Activated T-cell treated with anti-CD3 and anti-CD28 coated beads, Interleukin-2, amount 50 U/mL, for 72 hours (primary cell): ENCODE results near the gene SLC23A2. TPM values are rescaled to one million over a fixed set of nuclear protein-coding genes. Genes with fewer than 3 reads are reported as not detected.
A peak's percentile ranks its signal among the peaks of the same experiment; 100 is the strongest.
"Not testable (repeated sequence)": the region's sequence is repeated elsewhere in the genome, so short reads cannot be mapped to it uniquely, and the experiment has no call there.

Experiments
- ATAC-seq, 2 donors: fragments of 150-1000 bp; cut with Tn5 transposase; replicated peaks in 1 of 2; 2 replicates each; pipeline ENCODE4 v1.10.0; 2021; ENCODE audit warnings: moderate library complexity in 2 of 2, mild to moderate bottlenecking in 1 of 2
- DNase-seq, 2 donors: peaks; one replicate each; pipeline ENCODE4 v3.0.0; 2021 to 2022; ENCODE audit warnings: mixed read lengths in 1 of 2
- H3K27ac Mint-ChIP-seq: one replicate; pipeline ENCODE4 v1.8.0; 2022; ENCODE audit warnings: mild to moderate bottlenecking, moderate library complexity, mixed read lengths
- H3K27me3 Mint-ChIP-seq: one replicate; pipeline ENCODE4 v1.8.0; 2022; ENCODE audit warnings: low read depth, mixed read lengths
- H3K36me3 Mint-ChIP-seq, 2 donors: one replicate each; pipeline ENCODE4 v1.8.0; 2022; ENCODE audit warnings: mixed read lengths in 2 of 2, mild to moderate bottlenecking in 1 of 2; ENCODE audit not compliant: insufficient read depth in 2 of 2
- H3K4me1 Mint-ChIP-seq: one replicate; pipeline ENCODE4 v1.8.0; 2022; ENCODE audit warnings: low read depth, mixed read lengths
- H3K4me3 Mint-ChIP-seq, 2 donors: one replicate each; pipeline ENCODE4 v1.8.0; 2022; ENCODE audit warnings: mild to moderate bottlenecking in 2 of 2, mixed read lengths in 2 of 2, moderate library complexity in 2 of 2
- H3K9me3 Mint-ChIP-seq, 2 donors: one replicate each; pipeline ENCODE4 v1.8.0; 2022; ENCODE audit warnings: mixed read lengths in 2 of 2
- total RNA-seq, 2 donors: library from RNA; stranded (reverse); gene quantifications; one replicate each; pipeline ENCODE4 v1.2.3, GENCODE V29; 2022

The SLC23A2 gene
- total RNA-seq, 2 donors from 2014 or later: 21.4 to 22.2 TPM

DNA sequence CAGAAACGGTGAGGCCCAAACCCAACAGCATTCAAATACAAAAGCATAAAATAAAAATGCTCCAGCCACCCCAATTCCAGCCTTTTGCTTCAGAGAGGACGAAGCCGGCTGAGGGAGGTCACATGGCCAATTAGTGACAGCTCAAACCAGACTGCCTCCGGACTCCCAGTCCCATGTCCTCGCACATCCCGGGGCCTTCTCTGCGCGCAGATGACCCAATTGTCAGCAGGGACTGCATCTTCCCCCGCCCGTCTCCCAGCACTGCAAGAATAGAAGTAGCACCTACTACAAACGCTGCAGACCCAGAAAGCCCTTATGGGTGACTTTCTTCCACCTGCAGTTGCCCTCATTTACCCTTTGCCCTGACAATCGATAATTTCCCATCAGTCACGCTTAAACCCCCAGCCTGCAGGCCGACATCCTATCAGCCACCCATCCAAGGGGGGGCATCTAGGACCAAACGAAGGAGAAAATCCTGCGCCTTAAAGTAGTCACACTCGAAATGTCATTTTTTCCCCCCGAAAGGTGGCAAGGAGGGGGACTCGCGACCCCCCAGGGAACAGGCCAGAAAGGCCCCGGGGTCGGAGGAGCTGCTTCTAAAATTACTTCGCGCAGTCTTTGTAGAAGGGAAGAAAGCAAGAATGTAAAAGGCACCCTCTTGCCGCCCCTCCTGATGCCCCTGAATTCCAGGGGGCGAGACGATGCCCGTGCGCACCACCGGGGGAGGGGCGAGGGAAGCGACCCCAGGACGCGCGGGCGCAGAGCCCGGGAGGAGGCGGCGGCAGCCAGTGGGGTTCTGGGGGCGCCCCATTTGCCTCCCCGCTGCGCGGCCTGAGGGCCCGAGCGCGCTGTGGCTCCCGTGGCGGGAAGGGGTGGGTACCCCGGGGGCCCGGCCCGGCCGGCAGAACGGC is 792 bp downstream of the SLC23A2 start:
- Mint-ChIP-seq H3K27ac (peak overlapping the region; percentile 54), H3K4me1 (peaks cover 47% of the 10 kb centered on the region), H3K4me3 (peak overlapping the region; percentile 90 to 91), H3K27me3 (peaks cover 10% of the 10 kb centered on the region), H3K36me3 (peaks cover 0 to 2% of the 10 kb centered on the region in 2 donors), H3K9me3 (no peaks in the 10 kb centered on the region)
- peak; percentile 30 to 37 for DNase-seq
- peak; percentile 63 to 64 for ATAC-seq

- ATAC-seq (no peak), DNase-seq (no peak)
- Mint-ChIP-seq H3K4me3 (peak overlapping the region; percentile 90 to 91), H3K36me3 (peaks cover 0 to 2% of the 10 kb centered on the region in 2 donors), H3K27me3 (peaks cover 10% of the 10 kb centered on the region), H3K9me3 (no peaks in the 10 kb centered on the region), H3K27ac (no peak overlapping the region), H3K4me1 (peaks cover 52% of the 10 kb centered on the region)
Observed at GRCh38 chr20:4999788-5000187, 1.5 kb downstream of the SLC23A2 start.

GRCh38 chr20:4998160-4998651 is 3.1 kb downstream of the SLC23A2 start:
- no peak overlapping the region for H3K27ac Mint-ChIP-seq
- peaks cover 52% of the 10 kb centered on the region for H3K4me1 Mint-ChIP-seq
- no peaks in the 10 kb centered on the region for H3K9me3 Mint-ChIP-seq
- peaks cover 0 to 4% of the 10 kb centered on the region in 2 donors for H3K36me3 Mint-ChIP-seq
- H3K27me3 Mint-ChIP-seq: peaks cover 10% of the 10 kb centered on the region
- ATAC-seq (no peak), DNase-seq (no peak)
- H3K4me3 Mint-ChIP-seq: peak overlapping the region; percentile 1 to 9

- Mint-ChIP-seq H3K9me3 (no peaks in the 10 kb centered on the region), H3K4me1 (peaks cover 48% of the 10 kb centered on the region), H3K4me3 (no peak overlapping the region), H3K27me3 (peaks cover 6% of the 10 kb centered on the region), H3K27ac (no peak overlapping the region), H3K36me3 (peaks cover 0 to 4% of the 10 kb centered on the region in 2 donors)
- no peak for ATAC-seq
- no peak for DNase-seq
Observed at GRCh38 chr20:4997222-4997621, 4.1 kb downstream of the SLC23A2 start.

DNA sequence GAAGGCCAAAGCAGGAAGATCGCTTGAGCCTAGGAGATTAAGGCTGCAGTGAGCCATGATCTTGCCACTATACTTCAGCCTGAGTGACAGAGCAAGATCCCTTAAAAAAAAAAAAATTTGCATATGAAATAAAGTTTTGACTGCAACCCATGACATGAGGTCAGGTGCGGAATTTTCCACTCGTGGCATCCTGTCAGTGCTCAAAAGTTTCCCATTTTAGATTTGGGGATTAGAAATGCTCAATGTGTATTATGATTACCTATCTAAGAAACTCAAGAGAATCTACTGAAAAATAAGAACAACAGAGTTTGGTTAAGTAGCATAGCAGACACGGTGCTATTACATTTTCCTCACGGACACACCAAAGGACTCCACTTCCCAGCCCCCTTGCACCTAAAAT is 11.7 kb downstream of the SLC23A2 start:
- DNase-seq (no peak), ATAC-seq (no peak)
- Mint-ChIP-seq H3K9me3 (no peaks in the 10 kb centered on the region), H3K36me3 (peaks cover 0 to 3% of the 10 kb centered on the region in 2 donors), H3K27me3 (no peaks in the 10 kb centered on the region), H3K27ac (peak overlapping the region; percentile 19), H3K4me3 (peak overlapping the region in 1 of 2 donors; percentile 34), H3K4me1 (peaks cover 26% of the 10 kb centered on the region)

DNA sequence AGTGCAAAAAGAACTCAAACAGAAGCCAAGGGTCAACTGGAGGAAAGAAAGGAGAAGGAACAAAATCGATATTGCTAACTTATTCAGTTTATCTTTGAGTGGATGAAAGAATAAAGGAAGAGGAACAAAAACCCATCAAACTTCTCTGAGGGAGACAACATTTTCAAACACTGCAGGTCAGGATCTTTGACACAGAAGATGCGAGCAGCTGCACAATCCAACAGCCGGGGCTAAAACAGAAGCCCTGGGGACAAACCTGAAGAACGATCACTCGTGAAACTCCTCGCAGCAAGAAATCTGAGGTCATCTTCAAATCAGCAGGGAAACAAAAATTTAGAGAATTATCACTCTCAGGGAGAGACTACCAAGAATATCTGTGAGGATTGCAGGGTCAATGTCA is 14.2 kb downstream of the SLC23A2 start:
- ATAC-seq (no peak), DNase-seq (no peak)
- H3K36me3 Mint-ChIP-seq: no peaks in the 10 kb centered on the region
- no peaks in the 10 kb centered on the region for H3K9me3 Mint-ChIP-seq
- peaks cover 26% of the 10 kb centered on the region for H3K4me1 Mint-ChIP-seq
- no peak overlapping the region for H3K27ac Mint-ChIP-seq
- H3K4me3 Mint-ChIP-seq: no peak overlapping the region
- H3K27me3 Mint-ChIP-seq: no peaks in the 10 kb centered on the region

DNA sequence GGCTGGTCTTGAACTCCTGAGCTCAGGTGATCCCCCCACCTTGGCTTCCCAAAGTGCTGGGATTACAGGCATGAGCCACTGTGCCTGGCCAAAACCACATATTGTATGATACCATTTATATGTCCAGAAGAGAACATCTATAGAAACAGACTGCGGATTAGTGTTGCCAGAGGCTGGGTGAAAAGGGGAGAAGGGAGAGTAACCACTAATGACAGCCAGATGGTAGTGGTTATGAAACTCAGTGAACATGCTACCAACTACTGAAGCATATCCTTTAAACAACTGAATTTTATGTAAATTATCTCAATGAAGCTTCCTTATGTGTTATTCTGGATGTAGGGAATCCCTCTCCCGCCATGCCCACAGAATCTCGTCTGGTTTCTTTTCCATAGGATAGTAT is 15.7 kb downstream of the SLC23A2 start:
- Mint-ChIP-seq H3K4me1 (peaks cover 31% of the 10 kb centered on the region), H3K27me3 (no peaks in the 10 kb centered on the region), H3K4me3 (no peak overlapping the region), H3K36me3 (peaks cover 0 to 2% of the 10 kb centered on the region in 2 donors), H3K9me3 (no peaks in the 10 kb centered on the region), H3K27ac (no peak overlapping the region)
- no peak for ATAC-seq
- DNase-seq: no peak

- Mint-ChIP-seq H3K4me1 (peaks cover 15% of the 10 kb centered on the region), H3K27ac (no peak overlapping the region), H3K36me3 (peaks cover 0 to 2% of the 10 kb centered on the region in 2 donors), H3K27me3 (no peaks in the 10 kb centered on the region), H3K4me3 (no peak overlapping the region), H3K9me3 (no peaks in the 10 kb centered on the region)
- no peak for DNase-seq
- ATAC-seq: no peak
Observed at GRCh38 chr20:4982281-4982680, 19.0 kb downstream of the SLC23A2 start.

- H3K9me3 Mint-ChIP-seq: no peaks in the 10 kb centered on the region
- H3K4me3 Mint-ChIP-seq: no peak overlapping the region
- ATAC-seq: no peak
- DNase-seq: no peak
- peaks cover 18% of the 10 kb centered on the region for H3K4me1 Mint-ChIP-seq
- no peaks in the 10 kb centered on the region for H3K27me3 Mint-ChIP-seq
- H3K27ac Mint-ChIP-seq: no peak overlapping the region
- H3K36me3 Mint-ChIP-seq: peaks cover 0 to 2% of the 10 kb centered on the region in 2 donors
Observed at GRCh38 chr20:4979841-4980410, 21.4 kb downstream of the SLC23A2 start.

DNA sequence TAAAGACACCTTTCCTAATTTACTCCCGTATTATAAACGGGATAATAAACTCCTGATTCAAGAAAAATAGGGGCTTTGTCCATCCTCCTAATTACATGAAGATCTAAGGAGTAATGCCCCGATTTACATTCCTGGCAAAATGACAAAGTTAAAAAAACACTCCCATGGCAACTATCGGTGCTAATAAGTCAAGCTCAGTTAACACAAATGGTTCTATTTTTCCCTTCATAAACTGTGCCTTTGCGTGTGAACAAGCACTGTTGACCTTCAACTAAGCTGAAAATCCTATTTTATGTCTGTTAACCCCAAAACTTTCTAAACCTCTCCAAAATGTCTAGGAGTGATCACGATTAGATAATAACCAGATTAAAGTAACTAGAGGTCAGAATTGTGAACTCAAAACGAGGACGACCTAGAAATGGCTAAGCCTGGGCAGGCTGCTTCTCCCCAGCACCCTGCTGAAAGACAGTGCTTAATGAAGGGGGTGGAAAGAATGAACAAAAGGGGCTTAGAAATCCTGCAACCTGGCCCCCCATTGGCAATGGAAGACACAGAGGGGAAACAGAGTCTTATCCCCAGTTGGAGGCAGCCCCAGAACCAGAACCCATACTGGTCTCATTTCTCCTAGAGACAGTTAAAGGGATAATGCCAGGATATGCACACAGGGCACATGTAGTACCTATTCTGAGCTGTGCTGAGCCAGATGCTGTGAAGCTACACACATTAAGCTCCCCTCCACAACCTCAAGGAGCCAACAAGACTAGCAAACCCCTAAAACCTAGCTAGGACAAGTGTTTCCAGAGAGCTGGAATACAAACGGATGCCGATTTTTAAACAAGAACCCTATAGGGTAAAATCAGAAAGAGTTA is 23.0 kb downstream of the SLC23A2 start:
- Mint-ChIP-seq H3K27me3 (no peaks in the 10 kb centered on the region), H3K4me1 (peaks cover 32% of the 10 kb centered on the region), H3K9me3 (no peaks in the 10 kb centered on the region), H3K4me3 (no peak overlapping the region), H3K36me3 (peaks cover 0 to 2% of the 10 kb centered on the region in 2 donors), H3K27ac (no peak overlapping the region)
- ATAC-seq (no peak), DNase-seq (no peak)

DNA sequence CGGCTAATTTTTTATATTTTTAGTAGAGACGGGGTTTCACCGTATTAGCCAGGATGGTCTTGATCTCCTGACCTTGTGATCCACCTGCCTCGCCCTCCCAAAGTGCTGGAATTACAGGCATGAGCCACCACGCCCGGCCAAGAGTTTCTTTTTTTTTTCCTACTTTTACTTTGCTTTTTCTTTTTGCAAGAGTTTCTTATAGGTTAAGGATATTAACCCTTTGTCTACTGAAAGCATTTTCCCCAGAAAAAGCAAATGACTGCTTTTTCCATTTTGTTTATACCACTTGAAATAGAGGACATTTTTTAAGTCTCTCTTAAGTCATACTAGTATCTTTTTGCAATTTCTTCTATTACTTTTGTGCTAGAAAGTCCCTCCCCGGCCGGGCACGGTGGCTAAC is 25.3 kb downstream of the SLC23A2 start:
- not testable (repeated sequence) for DNase-seq, H3K4me3 Mint-ChIP-seq, H3K27me3 Mint-ChIP-seq, H3K9me3 Mint-ChIP-seq, ATAC-seq, H3K36me3 Mint-ChIP-seq, H3K27ac Mint-ChIP-seq
- H3K4me1 Mint-ChIP-seq: peaks cover 39% of the 10 kb centered on the region

GRCh38 chr20:4973330-4974097 is 27.8 kb downstream of the SLC23A2 start:
- Mint-ChIP-seq H3K36me3 (peaks cover 0 to 6% of the 10 kb centered on the region in 2 donors), H3K27ac (peak overlapping the region; percentile 82), H3K27me3 (no peaks in the 10 kb centered on the region), H3K9me3 (no peaks in the 10 kb centered on the region), H3K4me1 (peaks cover 33% of the 10 kb centered on the region), H3K4me3 (peak overlapping the region; percentile 68 to 86)
- DNase-seq (peak; percentile 63 to 77), ATAC-seq (peak; percentile 92 to 93)
